Endothelial cell of umbilical vein (primary cell): ENCODE data around the gene STXBP2. TPM values are rescaled to one million over a fixed set of nuclear protein-coding genes. Genes with fewer than 3 reads are reported as not detected.

Source experiments
- BruUV-seq: library from RNA; stranded (reverse); fragments of 400-500 nt; replicated peaks from 2 replicates; lab custom pipeline; 2021; lab: Mats Ljungman, UMichigan
- CTCF ChIA-PET: fragments of 300-600, 350-600 bp; sonication (Branson Sonifier 250); formaldehyde crosslinking; loops from one replicate; lab custom pipeline; 2021; ENCODE audit warnings: antibody characterized with exemption, inconsistent platforms; lab: Charles Lee
- POLR2A ChIA-PET: fragments of 300-600, 350-600 bp; sonication (Branson Sonifier 250); formaldehyde crosslinking; loops from one replicate; lab custom pipeline; 2021; ENCODE audit warnings: antibody characterized with exemption, inconsistent platforms; lab: Charles Lee
- DNase-seq: peaks from one replicate; pipeline ENCODE4 v3.0.0-alpha.2; 2011; ENCODE audit warnings: low read depth, low spot score
- FAIRE-seq: peaks from 2 replicates; lab custom pipeline; 2011; peaks lifted over from hg19 to GRCh38; lab: Jason Lieb, UNC
- H2AFZ ChIP-seq: 2 replicates; pipeline ENCODE4 v1.6.0; 2012; ENCODE audit warnings: low read depth, low read length, control low read depth, inconsistent platforms
- H3K27ac ChIP-seq: 2 replicates; pipeline ENCODE4 v1.5.1; 2011; ENCODE audit warnings: low read depth, mild to moderate bottlenecking, control low read depth, low read length, moderate library complexity; ENCODE audit not compliant: insufficient read depth
- H3K27me3 ChIP-seq, 2 experiments: 2 replicates each; pipeline versions ENCODE4 v1.6.0 to v1.6.1; 2011; ENCODE audit warnings: low read length in 2 of 2, mixed read lengths in 1 of 2; ENCODE audit not compliant: control insufficient read depth in 2 of 2, insufficient read depth in 2 of 2
- H3K36me3 ChIP-seq, 2 experiments: 2 replicates in 1 of 2; 3 replicates in 1 of 2; pipeline ENCODE4 v1.5.1; 2011; ENCODE audit warnings: low read length in 2 of 2, mild to moderate bottlenecking in 1 of 2, moderate library complexity in 1 of 2; ENCODE audit not compliant: control insufficient read depth in 2 of 2, insufficient read depth in 2 of 2; ENCODE audit errors: extremely low read depth in 1 of 2
- H3K4me1 ChIP-seq: 3 replicates; pipeline ENCODE4 v1.5.1; 2011; ENCODE audit warnings: mild to moderate bottlenecking, low read length; ENCODE audit not compliant: control insufficient read depth, insufficient read depth; ENCODE audit errors: extremely low read depth
- H3K4me2 ChIP-seq: 2 replicates; pipeline ENCODE4 v1.6.1; 2011; ENCODE audit warnings: low read length, control low read depth, mixed read lengths; ENCODE audit not compliant: insufficient read depth
- H3K4me3 ChIP-seq, 3 experiments: fragments of 200-600 bp in 1 of 3; sonication (generic), shearing (Covaris generic) in 1 of 3; replicated peaks in 1 of 3; 2 replicates each; pipeline ENCODE4 v1.5.1; 2011 to 2016; ENCODE audit warnings: control low read depth in 3 of 3, low read length in 3 of 3, mild to moderate bottlenecking in 2 of 3, inconsistent platforms in 1 of 3, low read depth in 1 of 3, moderate library complexity in 1 of 3; ENCODE audit not compliant: insufficient read depth in 1 of 3
- H3K79me2 ChIP-seq: 2 replicates; pipeline ENCODE4 v1.6.0; 2012; ENCODE audit warnings: low read length, inconsistent platforms; ENCODE audit not compliant: control insufficient read depth, insufficient read depth
- H3K9ac ChIP-seq: replicated peaks from 2 replicates; pipeline ENCODE3; 2011; ENCODE audit warnings: low read length, control low read depth; ENCODE audit not compliant: insufficient read depth; ENCODE audit errors: extremely low read depth
- H3K9me1 ChIP-seq: replicated peaks from 3 replicates; pipeline ENCODE4 v1.6.0; 2011; ENCODE audit warnings: mild to moderate bottlenecking, low read length; ENCODE audit not compliant: control insufficient read depth, insufficient read depth; ENCODE audit errors: extremely low read depth
- H3K9me3 ChIP-seq: replicated peaks from 2 replicates; pipeline ENCODE4 v1.5.1; 2012; ENCODE audit warnings: low read length, inconsistent platforms; ENCODE audit not compliant: control insufficient read depth, insufficient read depth
- H4K20me1 ChIP-seq: replicated peaks from 2 replicates; pipeline ENCODE3; 2011; ENCODE audit warnings: mild to moderate bottlenecking, low read length; ENCODE audit not compliant: control insufficient read depth, insufficient read depth; ENCODE audit errors: extremely low read depth
- EZH2 ChIP-seq: IDR thresholded peaks from 2 replicates; pipeline ENCODE4 v1.6.1; 2012; ENCODE audit warnings: borderline replicate concordance, low read depth, mild to moderate bottlenecking, moderate library complexity, low read length, inconsistent platforms; ENCODE audit not compliant: severe bottlenecking
- FOS ChIP-seq: IDR thresholded peaks from 2 replicates; pipeline ENCODE4 v1.6.1; 2011; ENCODE audit warnings: mild to moderate bottlenecking, low read length, moderate library complexity, borderline replicate concordance; ENCODE audit not compliant: insufficient read depth
- GATA2 ChIP-seq: IDR thresholded peaks from 2 replicates; pipeline ENCODE4 v1.7.0; 2011; ENCODE audit warnings: low read depth, mild to moderate bottlenecking, moderate library complexity, mixed read lengths, low read length; ENCODE audit not compliant: insufficient read length, insufficient read depth
- JUN ChIP-seq: IDR thresholded peaks from 2 replicates; pipeline ENCODE4 v1.6.1; 2011; ENCODE audit warnings: borderline replicate concordance, low read depth; ENCODE audit not compliant: insufficient read length, insufficient read depth
- MAX ChIP-seq: IDR thresholded peaks from 2 replicates; pipeline ENCODE4 v1.6.1; 2011; ENCODE audit not compliant: insufficient read depth, insufficient read length
- MYC ChIP-seq: IDR thresholded peaks from one replicate; pipeline ENCODE4 v1.6.1; 2011; ENCODE audit warnings: mild to moderate bottlenecking, low read depth, low read length
- POLR2A ChIP-seq: IDR thresholded peaks from 2 replicates; pipeline ENCODE4 v1.6.1; 2012; ENCODE audit warnings: low read depth, mild to moderate bottlenecking, control low read depth, low read length
- POLR2AphosphoS5 ChIP-seq: IDR thresholded peaks from 2 replicates; pipeline ENCODE4 v1.6.1; 2012; ENCODE audit warnings: low read depth, mild to moderate bottlenecking, control low read depth, low read length, moderate library complexity; ENCODE audit not compliant: insufficient read depth
- dilution Hi-C: fragments of 300-500 bp; cut with MboI; formaldehyde crosslinking; loops from one replicate; pipeline ENCODE4 v1.15.0; 2019; ENCODE audit warnings: low sequenced_read_pairs; ENCODE audit not compliant: extremely low pct_ligation_motif_present
- intact Hi-C: fragments of 100-400 bp; cut with micrococcal nuclease; formaldehyde crosslinking; loops from one replicate; pipeline ENCODE4 v1.10.0; 2022
- polyA plus RNA-seq, 4 experiments: library from polyadenylated mRNA; depleted of rRNA in 3 of 4; stranded (reverse) in 3 of 4; unstranded in 1 of 4; fragments of >200 nt; gene quantifications; 2 replicates each; pipeline versions ENCODE4 v1.2.1 to v1.2.3, GENCODE V29; 2011 to 2012; ENCODE audit warnings: missing spikeins in 1 of 4
- total RNA-seq: library from RNA; stranded (reverse); gene quantifications from 2 replicates; pipeline ENCODE4 v1.2.3, GENCODE V29; 2021
- TF ChIP-seq, protein P1 (sequence below), 2 donors: IDR thresholded peaks; 1 replicate in 1 of 2; 2 replicates in 1 of 2; pipeline ENCODE4 v1.5.1; 2011; ENCODE audit warnings: low read length in 2 of 2, mild to moderate bottlenecking in 2 of 2, moderate library complexity in 2 of 2, control low read depth in 1 of 2, inconsistent platforms in 1 of 2, low read depth in 1 of 2; ENCODE audit not compliant: insufficient read depth in 1 of 2; ENCODE audit errors: extremely low read depth in 1 of 2

The STXBP2 gene
- total and polyA plus RNA-seq, 2 donors (not counting 3 experiments of a cell fraction or from before 2014, with no cell fraction given) = 70.0 to 105 TPM

GRCh38 chr19:7589822-7590221 is 47.1 kb upstream of the STXBP2 start:
- Histone ChIP-seq H2AFZ (no peak overlapping the region), H3K9me3 (no peaks in the 10 kb centered on the region), H3K9me1 (no peaks in the 10 kb centered on the region), H3K4me2 (no peak overlapping the region), H3K9ac (no peak overlapping the region), H3K4me1 (no peaks in the 10 kb centered on the region), H3K27me3 (peaks cover 1 to 4% of the 10 kb centered on the region in 2 experiments), H3K4me3 (no peak overlapping the region), H3K36me3 (no peaks in the 10 kb centered on the region), H3K79me2 (no peaks in the 10 kb centered on the region), H3K27ac (no peak overlapping the region), H4K20me1 (no peaks in the 10 kb centered on the region)
- intact Hi-C loops = no loop called here
- DNase-seq = no peak
- no peak for TF ChIP-seq EZH2
- TF ChIP-seq POLR2A = no peak
- no peak for TF ChIP-seq JUN
- TF ChIP-seq POLR2AphosphoS5 = no peak
- no peak for TF ChIP-seq FOS
- no peak for FAIRE-seq
- dilution Hi-C loops = no loop called here
- no TSS peak for BruUV-seq
- POLR2A ChIA-PET = interaction anchor here (0.6 kb wide), 1 partner anchor 42 kb away, joined by 3 read pairs; no protein-coding TSS in a partner anchor
- CTCF ChIA-PET = no interaction called here

GRCh38 chr19:7590256-7590655 is 46.7 kb upstream of the STXBP2 start:
- Histone ChIP-seq H3K4me2 (no peak overlapping the region), H2AFZ (no peak overlapping the region), H3K79me2 (no peaks in the 10 kb centered on the region), H4K20me1 (no peaks in the 10 kb centered on the region), H3K36me3 (no peaks in the 10 kb centered on the region), H3K9me1 (no peaks in the 10 kb centered on the region), H3K27me3 (peaks cover 5% of the 10 kb centered on the region in 2 experiments), H3K4me1 (no peaks in the 10 kb centered on the region), H3K9me3 (no peaks in the 10 kb centered on the region), H3K9ac (no peak overlapping the region), H3K4me3 (no peak overlapping the region), H3K27ac (no peak overlapping the region)
- CTCF ChIA-PET = interaction anchor here (1.5 kb wide), 1 partner anchor 22 kb away, joined by 7 read pairs; no protein-coding TSS in a partner anchor
- dilution Hi-C loops (no loop called here), intact Hi-C loops (no loop called here)
- DNase-seq (no peak), FAIRE-seq (no peak)
- POLR2A ChIA-PET = interaction anchor here (0.6 kb wide), 1 partner anchor 42 kb away, joined by 3 read pairs; no protein-coding TSS in a partner anchor
- TF ChIP-seq FOS (no peak), JUN (no peak), GATA2 (no peak), MAX (no peak), POLR2A (no peak), EZH2 (no peak), MYC (no peak), POLR2AphosphoS5 (no peak)
- TF ChIP-seq, protein P1, sequence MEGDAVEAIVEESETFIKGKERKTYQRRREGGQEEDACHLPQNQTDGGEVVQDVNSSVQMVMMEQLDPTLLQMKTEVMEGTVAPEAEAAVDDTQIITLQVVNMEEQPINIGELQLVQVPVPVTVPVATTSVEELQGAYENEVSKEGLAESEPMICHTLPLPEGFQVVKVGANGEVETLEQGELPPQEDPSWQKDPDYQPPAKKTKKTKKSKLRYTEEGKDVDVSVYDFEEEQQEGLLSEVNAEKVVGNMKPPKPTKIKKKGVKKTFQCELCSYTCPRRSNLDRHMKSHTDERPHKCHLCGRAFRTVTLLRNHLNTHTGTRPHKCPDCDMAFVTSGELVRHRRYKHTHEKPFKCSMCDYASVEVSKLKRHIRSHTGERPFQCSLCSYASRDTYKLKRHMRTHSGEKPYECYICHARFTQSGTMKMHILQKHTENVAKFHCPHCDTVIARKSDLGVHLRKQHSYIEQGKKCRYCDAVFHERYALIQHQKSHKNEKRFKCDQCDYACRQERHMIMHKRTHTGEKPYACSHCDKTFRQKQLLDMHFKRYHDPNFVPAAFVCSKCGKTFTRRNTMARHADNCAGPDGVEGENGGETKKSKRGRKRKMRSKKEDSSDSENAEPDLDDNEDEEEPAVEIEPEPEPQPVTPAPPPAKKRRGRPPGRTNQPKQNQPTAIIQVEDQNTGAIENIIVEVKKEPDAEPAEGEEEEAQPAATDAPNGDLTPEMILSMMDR (IDR thresholded peaks at IDR 0.05; ENCODE audit: extremely low read depth in 1 of 2, insufficient read depth in 1 of 2, low read depth in 1 of 2, low read length in 2 of 2) = no peak
- no TSS peak for BruUV-seq
